ENCODE measurements around the gene KRT84.
"Not testable (repeated sequence)": the region's sequence is repeated elsewhere in the genome, so short reads cannot be mapped to it uniquely, and the experiment has no call there.

Gene KRT84

GRCh38 chr12:52347551-52348510 is 37.6 kb downstream of the KRT84 start:
- DNase-seq (ENCODE audit: insufficient read length, low spot score): no peak
- TF ChIP-seq CTCF (IDR thresholded peaks at IDR 0.05; ENCODE audit: insufficient read depth, missing control alignments): no peak
- FAIRE-seq: no peak

DNA sequence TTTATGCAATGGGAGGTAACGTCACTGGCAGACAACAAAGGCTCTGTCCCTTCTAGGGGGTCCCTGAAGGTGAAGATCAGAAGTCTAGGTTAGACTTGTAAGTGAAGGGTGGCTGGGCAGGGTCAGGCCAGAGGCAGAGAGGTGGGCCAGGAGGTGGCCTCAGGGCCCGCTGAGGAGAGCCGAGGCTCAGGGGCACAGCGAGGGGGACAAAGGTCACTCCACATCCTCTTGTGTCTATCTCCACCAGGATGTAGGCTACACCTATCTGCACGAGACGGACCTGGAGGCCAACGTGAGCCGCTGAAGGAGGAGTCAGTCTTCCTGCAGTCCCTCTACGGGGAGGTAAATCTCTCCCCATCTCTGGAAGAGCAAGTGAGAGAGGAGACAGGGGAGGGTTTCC is 38.4 kb downstream of the KRT84 start:
- no peak for FAIRE-seq
- TF ChIP-seq CTCF (IDR thresholded peaks at IDR 0.05; ENCODE audit: insufficient read depth, missing control alignments): no peak
- no peak for DNase-seq (ENCODE audit: insufficient read length, low spot score)

- no peak for FAIRE-seq
- DNase-seq (ENCODE audit: insufficient read length, low spot score): no peak
- TF ChIP-seq CTCF (IDR thresholded peaks at IDR 0.05; ENCODE audit: insufficient read depth, missing control alignments): no peak
Observed at GRCh38 chr12:52346593-52346992, 38.9 kb downstream of the KRT84 start.

- not testable (repeated sequence) for FAIRE-seq; DNase-seq (ENCODE audit: insufficient read length, low spot score)
Observed at GRCh38 chr12:52345041-52345440, 40.4 kb downstream of the KRT84 start.

DNA sequence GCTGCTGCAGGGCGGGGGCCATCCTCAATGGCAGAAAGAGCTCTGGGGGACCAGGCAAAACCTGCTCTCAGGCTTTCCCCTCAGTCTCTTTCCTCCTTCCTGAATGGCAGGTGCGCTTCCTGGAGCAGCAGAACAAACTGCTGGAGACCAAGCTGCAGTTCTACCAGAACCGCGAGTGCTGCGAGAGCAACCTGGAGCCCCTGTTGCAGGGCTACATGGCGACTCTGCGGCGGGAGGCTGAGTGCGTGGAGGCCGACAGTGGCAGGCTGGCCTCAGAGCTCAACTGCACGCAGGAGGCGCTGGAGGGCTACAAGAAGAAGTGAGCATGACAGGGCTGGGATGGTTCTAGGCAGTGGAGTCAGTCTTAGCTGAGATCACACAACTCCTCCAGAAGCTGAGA is 41.3 kb downstream of the KRT84 start:
- DNase-seq (ENCODE audit: insufficient read length, low spot score) (no peak), FAIRE-seq (no peak)
- no peak for TF ChIP-seq CTCF (IDR thresholded peaks at IDR 0.05; ENCODE audit: insufficient read depth, missing control alignments)

- TF ChIP-seq CTCF (IDR thresholded peaks at IDR 0.05; ENCODE audit: insufficient read depth, missing control alignments): no peak
- FAIRE-seq: no peak
- DNase-seq (ENCODE audit: insufficient read length, low spot score): no peak
Observed at GRCh38 chr12:52343550-52343949, 41.9 kb downstream of the KRT84 start.

DNA sequence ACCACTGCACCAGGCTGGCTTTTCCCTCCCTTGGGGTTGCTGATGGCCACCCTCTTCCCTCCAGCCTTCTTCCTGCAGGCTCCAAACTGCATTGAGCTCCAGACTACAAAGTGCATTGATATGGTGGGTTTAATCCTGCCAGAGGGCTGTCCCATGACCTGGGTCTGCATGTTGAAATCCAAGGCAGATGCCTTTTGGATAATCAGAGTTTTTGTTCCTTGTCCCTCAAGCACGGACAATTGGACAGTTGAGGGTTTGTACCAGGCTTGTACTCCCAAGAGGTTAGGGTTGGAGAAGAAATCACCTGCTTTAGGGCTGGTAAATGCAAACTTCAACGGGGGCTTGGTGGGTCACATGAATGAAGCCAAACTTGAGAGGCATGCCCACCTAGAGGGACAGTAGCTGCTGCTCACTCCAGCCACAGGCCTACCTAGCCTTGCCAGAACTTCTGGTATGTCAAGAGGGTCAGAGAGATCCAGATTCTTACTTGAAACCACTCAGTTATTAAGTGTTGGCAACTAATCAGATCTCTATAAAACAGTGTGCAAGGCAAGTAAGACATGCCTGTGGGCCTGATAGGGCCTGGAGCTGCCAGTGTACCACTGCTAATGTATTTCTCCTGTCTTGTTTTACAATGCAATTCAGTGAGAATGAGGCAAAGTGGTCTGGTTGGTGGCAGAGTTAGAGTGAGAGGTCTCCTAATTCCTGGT is 42.5 kb downstream of the KRT84 start:
- DNase-seq (ENCODE audit: insufficient read length, low spot score) (no peak), FAIRE-seq (no peak)
- no peak for TF ChIP-seq CTCF (IDR thresholded peaks at IDR 0.05; ENCODE audit: insufficient read depth, missing control alignments)
